Gastrocnemius medialis (tissue), 4 donors: Measurements from ENCODE around the gene METTL16.
"Not testable (repeated sequence)": the region's sequence is repeated elsewhere in the genome, so short reads cannot be mapped to it uniquely, and the experiment has no call there.

ENCODE experiments used
- POLR2A ChIP-seq, 2 donors: fragments of 450-650 bp; IDR thresholded peaks; one replicate each; pipeline ENCODE4 v1.6.1; 2017; ENCODE audit warnings: antibody characterized with exemption in 2 of 2, mild to moderate bottlenecking in 2 of 2, moderate library complexity in 2 of 2
- TF ChIP-seq, protein P1 (sequence below), 5 experiments: fragments of 450-650 bp in 3 of 5; fragments of 200-600 bp in 2 of 5; sonication (generic) in 2 of 5; IDR thresholded peaks in 4 of 5; conservative IDR thresholded peaks in 1 of 5; 1 replicate in 4 of 5; 2 replicates in 1 of 5; pipeline ENCODE4 v1.5.1; 2016 to 2019; ENCODE audit warnings: antibody characterized with exemption in 5 of 5, mild to moderate bottlenecking in 3 of 5, moderate library complexity in 3 of 5

DNA sequence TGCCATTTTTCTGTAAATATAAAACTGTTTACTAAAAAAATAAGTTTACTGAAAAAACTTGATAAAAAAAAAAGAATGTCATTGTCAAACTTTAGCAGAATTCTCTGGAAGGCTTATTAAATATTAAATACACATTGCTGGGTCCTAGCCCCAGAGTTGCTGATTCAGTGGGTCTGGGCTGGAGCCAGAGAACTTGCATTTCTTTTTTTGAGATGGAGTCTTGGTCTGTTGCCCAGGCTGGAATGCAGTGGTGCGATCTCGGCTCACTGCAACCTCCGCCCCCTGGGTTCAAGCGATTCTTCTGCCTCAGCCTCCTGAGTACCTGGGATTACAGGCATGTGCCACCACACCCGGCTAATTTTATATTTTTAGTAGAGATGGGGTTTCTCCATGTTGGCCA lies 25.9 kb upstream of the METTL16 start:
- TF ChIP-seq POLR2A (IDR thresholded peaks at IDR 0.05), result not testable (repeated sequence)
- TF ChIP-seq, protein P1, sequence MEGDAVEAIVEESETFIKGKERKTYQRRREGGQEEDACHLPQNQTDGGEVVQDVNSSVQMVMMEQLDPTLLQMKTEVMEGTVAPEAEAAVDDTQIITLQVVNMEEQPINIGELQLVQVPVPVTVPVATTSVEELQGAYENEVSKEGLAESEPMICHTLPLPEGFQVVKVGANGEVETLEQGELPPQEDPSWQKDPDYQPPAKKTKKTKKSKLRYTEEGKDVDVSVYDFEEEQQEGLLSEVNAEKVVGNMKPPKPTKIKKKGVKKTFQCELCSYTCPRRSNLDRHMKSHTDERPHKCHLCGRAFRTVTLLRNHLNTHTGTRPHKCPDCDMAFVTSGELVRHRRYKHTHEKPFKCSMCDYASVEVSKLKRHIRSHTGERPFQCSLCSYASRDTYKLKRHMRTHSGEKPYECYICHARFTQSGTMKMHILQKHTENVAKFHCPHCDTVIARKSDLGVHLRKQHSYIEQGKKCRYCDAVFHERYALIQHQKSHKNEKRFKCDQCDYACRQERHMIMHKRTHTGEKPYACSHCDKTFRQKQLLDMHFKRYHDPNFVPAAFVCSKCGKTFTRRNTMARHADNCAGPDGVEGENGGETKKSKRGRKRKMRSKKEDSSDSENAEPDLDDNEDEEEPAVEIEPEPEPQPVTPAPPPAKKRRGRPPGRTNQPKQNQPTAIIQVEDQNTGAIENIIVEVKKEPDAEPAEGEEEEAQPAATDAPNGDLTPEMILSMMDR (IDR thresholded peaks at IDR 0.05 in 4 of 5, conservative IDR thresholded peaks at IDR 0.05 in 1 of 5), result not testable (repeated sequence)
